ENCODE data around the gene RSPH9. TPM values are rescaled to one million over a fixed set of nuclear protein-coding genes. Genes with fewer than 3 reads are reported as not detected.
"Not testable (repeated sequence)": the region's sequence is repeated elsewhere in the genome, so short reads cannot be mapped to it uniquely, and the experiment has no call there.

The RSPH9 gene
- total RNA-seq, 2 donors from 2014 or later: 0.19 to 0.23 TPM

DNA sequence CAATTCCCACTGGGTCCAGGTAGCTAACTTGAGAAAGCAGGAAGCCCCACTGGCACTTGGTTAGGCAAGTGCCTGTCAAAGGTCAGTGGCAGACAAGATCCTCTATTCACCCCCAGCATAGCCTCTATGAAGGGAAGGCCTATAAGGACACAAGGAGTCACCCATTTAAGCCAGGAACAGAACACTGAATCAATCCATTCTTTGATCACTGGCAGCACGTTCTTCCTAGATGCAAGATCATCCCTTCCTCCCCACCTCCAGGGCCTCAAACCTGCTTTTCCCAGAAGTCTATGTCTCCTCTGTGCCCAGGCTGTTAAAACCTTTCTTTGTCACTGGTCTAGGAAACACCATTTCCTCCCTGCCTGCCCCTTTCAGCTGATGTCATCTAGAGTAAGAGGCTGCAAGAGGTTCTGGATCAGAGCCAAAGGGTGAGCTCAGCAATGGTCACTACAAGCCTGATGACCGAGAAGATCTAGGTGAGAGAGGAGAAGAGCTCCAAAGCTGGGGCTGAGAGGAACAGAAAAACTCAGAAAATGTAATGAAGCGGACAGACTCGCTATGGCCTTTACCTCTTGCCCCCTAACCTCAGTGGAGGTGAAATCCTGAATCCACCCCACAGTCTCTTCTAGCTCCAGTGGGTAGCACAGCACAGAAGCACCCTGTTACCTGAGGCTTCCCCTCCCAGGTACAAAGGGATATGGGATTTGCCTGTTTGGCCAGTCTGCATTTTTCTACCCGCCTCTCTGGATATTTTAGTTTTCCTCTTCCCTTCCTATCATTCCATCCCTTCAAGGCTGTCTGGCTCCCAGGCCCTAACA lies 17.6 kb upstream of the RSPH9 start:
- peak; percentile 87 for DNase-seq (ENCODE audit: low spot score)
- intact Hi-C loops (cut with DNase I): loop anchor here in 1 of 2 donors (1.0 kb wide), 1 partner anchor 8 kb away; the partner anchor contains the start of gene MAD2L1BP

DNA sequence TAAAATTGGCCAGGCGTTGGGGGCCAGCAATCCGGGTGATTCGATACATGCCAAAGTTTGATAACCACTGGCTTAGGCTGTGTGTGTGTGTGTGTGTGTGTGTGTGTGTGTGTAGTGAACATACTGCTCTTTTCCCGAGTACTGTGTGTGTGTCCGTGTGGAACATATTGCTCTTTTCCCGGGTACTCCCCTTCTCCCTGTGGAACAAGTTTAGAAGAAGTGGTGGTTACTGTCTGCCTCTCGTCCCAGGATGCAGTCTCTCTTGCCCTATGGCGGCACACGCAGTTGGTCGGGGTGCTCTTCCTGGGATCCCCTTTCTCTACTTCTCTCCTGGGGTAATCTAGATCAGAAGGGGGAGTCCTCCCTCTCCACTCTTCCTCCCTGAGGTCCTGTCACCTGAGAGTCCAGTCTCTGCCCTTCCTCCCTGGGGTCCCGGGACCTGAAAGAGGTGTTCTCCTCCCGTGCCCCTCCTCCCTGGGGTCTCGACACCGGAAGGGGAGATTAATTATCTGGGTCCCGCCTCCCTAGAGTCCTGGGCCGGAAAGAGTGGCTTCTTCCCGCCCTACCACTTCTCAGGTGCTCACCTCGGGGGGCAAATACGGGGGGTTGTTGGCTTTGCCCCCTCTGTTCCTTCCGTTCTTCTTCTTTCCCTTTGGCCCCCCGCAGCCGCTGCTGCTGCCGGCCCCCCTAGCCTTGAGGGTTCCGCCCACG lies 16.3 kb upstream of the RSPH9 start:
- DNase-seq (ENCODE audit: low spot score): no peak
- intact Hi-C loops (cut with DNase I): no loop called here

DNA sequence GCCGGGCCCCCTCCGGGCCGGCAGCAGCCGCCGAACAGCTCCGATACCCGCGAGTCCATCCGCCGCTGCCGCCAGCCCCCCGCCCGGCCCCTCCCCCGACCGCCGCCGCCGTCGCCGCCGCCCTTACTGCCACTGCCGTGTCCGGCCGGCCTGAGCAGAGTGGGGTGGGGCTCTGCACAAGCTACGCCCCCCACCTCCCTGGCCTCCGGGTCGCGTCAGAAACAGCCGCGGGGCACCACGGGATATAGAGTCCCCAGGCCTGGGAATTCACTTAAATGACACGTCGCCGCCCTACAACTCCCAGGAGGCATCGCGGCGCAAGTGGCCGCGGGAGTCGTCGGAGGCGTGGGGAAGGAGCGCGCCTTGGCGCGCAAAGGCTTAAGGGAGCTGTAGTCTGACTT lies 15.7 kb upstream of the RSPH9 start, which contains the start of gene GTPBP2:
Gene GTPBP2 (minus strand): TSS at position 161 of the 401 bp plus-strand sequence. CDS start 102 bp downstream, at position 59.
- intact Hi-C loops (cut with DNase I): no loop called here
- peak; percentile 100 for DNase-seq (ENCODE audit: low spot score)

DNA sequence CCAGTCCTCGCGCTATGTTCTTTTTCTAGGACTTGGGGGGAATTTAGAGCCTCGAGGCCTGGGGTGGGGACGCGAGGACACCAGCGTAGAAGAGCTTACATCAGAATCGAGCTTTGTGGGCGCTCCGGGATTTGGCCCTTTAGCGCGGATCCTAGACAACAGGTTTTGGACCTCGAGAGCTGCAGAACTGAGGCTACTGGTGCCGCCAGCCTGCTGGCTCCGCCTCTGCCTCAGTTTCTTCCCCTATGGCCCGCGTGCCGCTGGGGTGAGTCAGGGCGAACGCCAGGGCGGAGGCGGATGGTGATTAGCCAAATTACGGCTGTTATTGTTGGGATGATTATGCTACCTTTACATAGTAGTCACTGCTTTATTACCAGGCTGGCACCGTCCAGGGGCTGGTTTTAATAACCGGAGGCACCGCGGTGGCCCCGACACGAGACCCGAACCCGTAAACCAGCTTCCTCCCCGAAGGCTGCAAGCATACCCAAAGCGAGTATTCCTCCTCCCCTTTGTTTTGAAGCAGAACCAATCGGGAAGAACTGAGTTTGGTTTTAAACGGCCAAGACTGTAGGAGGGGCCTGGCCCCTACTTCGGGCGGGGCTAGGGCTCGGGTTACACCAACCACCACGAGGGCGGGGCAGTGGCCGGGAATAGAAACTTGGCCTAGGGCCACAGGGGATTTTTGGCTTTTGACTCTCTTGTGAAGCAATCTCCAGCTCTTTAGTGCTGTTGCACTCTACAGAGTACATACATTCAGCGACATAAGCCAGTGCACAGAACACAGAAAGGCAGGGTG lies 15.1 kb upstream of the RSPH9 start:
- peak; percentile 97 for DNase-seq (ENCODE audit: low spot score)
- intact Hi-C loops (cut with DNase I): no loop called here

DNA sequence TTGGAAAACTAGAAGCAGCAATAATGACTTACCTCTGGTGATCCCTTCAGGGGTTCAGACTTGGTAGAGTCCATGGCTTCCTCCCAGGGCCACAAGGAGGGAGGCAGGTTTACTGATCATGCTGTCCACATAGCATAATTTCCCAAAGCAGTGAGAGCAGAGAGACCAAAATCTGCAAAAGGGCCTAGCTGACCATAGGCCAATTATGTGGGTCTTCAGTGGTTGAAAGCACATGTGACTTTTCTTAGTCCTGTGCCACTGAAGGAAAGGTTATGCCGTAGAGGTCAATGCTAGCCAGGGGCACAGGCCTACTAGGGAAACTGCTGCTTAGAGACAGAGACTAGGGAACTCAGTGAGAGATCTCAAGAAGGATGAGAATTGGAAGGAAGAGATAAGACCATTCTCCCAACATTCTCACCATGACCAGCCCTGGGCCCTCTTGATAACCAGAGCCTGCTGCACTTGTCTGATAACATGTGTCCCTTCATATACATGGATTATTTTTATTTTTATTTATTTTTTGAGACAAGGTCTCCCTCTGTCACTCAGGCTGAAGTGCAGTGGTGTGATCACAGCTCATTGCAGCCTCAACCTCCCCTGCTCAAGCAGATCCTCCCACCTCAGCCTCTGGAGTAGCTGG lies 13.7 kb upstream of the RSPH9 start:
- peak; percentile 41 for DNase-seq (ENCODE audit: low spot score)
- intact Hi-C loops (cut with DNase I): no loop called here

DNA sequence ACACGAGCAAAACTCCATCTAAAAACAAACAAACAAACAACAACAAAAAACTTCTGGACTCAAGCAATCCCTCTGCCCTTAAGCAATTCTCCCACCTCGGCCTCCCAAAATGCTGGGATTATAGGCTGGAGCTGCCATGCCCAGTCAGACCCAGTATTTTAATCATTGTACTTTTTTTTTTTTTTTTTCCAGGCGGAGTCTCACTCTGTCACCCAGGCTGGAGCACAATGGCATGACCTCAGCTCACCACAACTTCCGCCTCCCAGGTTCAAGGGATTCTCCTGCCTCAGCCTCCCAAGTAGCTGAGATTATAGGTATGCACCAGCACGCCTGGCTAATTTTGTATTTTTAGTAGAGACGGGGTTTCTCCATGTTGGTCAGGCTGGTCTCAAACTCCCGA lies 11.8 kb upstream of the RSPH9 start:
- DNase-seq (ENCODE audit: low spot score): peak; percentile 7
- intact Hi-C loops (cut with DNase I): not testable (repeated sequence)

DNA sequence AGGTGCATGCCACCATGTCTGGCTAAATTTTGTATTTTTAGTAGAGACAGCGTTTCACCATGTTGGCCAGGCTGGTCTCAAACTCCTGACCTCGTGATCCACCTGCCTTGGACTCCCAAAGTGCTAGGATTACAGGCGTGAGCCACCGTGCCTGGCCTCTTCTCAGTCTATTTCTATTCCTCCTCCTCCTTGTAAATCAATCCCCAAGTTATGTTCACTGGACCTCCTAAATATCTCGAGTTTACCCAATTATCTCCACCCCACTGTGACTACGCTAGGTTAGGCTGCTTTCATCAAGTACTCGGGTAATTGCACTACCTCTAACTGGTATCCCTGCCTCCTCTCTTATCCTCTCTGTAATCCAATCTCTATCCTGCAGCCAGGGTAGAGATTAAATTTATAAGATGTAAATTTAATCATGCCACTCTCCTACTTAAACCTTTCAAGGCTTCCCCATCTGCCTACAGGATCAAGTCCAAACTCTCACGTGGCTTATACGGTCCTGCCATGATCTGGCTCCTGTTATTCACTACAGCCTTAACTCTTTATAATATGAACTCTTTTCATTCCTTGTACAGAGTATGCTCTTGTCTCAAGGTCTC lies 10.0 kb upstream of the RSPH9 start:
- no peak for DNase-seq (ENCODE audit: low spot score)
- intact Hi-C loops (cut with DNase I): loop anchor here in 1 of 2 donors (1.0 to 5.0 kb wide), 2 partner anchors 8 to 1193 kb away; no protein-coding TSS in a partner anchor

DNA sequence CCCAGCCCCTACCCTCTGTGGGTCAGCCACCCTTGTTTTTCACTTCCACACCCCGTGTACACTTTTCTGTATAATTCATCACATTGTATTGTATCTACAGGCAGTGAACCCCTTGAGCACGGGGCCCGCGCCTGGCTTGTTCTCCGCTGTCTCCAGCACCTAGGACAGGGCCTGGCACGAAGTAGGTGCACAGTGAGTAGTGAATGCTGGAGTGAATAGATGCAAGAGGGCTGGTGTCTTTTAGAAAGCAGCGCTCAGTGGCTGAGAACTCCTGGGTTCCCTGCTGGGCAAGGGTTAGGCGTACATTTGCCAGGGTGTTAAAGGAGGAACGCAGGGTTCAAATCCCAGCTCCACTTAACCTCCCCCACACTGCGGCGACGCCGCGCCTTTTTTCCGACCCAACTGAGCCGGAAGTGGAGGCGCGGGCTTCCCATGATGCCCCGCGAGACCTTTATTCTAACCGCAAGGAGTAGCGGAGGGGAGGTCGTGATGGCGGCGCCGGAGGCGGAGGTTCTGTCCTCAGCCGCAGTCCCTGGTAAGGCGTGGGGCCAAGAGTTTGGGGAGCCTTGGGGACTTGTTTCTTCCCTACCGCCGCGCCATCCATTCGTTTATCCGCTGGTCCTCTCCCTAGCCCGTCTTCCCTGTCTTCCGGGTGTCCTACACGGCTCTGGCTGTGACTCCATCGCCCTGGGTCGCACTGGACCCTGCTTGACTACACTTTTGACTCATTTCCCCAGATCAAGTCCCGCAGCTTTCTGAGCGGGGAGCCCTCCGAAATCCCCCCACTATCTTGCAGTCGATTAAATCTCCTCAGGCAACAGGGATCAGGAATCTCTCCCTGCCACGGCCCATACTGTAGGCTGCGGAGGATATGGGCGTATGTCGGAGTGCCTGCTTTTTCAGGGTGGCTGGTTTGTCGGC lies 9.2 kb upstream of the RSPH9 start, which contains the start of gene MAD2L1BP:
Gene MAD2L1BP (plus strand): TSS at position 454 of the 921 bp plus-strand sequence. CDS start 36 bp downstream, at position 490.
- intact Hi-C loops (cut with DNase I): loop anchor here in 1 of 2 donors (1.0 to 5.0 kb wide), 2 partner anchors 8 to 1193 kb away; no protein-coding TSS in a partner anchor
- DNase-seq (ENCODE audit: low spot score): peak; percentile 95

DNA sequence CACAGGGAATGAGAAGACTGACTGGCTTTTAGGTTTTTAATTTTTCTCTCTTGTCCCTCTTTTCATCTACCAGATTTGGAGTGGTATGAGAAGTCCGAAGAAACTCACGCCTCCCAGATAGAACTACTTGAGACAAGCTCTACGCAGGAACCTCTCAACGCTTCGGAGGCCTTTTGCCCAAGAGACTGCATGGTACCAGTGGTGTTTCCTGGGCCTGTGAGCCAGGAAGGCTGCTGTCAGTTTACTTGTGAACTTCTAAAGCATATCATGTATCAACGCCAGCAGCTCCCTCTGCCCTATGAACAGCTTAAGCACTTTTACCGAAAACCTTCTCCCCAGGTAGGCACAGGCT lies 8.6 kb upstream of the RSPH9 start:
- intact Hi-C loops (cut with DNase I): loop anchor here in 1 of 2 donors (5.0 kb wide), 1 partner anchor 1194 kb away; no protein-coding TSS in a partner anchor
- DNase-seq (ENCODE audit: low spot score): no peak

DNA sequence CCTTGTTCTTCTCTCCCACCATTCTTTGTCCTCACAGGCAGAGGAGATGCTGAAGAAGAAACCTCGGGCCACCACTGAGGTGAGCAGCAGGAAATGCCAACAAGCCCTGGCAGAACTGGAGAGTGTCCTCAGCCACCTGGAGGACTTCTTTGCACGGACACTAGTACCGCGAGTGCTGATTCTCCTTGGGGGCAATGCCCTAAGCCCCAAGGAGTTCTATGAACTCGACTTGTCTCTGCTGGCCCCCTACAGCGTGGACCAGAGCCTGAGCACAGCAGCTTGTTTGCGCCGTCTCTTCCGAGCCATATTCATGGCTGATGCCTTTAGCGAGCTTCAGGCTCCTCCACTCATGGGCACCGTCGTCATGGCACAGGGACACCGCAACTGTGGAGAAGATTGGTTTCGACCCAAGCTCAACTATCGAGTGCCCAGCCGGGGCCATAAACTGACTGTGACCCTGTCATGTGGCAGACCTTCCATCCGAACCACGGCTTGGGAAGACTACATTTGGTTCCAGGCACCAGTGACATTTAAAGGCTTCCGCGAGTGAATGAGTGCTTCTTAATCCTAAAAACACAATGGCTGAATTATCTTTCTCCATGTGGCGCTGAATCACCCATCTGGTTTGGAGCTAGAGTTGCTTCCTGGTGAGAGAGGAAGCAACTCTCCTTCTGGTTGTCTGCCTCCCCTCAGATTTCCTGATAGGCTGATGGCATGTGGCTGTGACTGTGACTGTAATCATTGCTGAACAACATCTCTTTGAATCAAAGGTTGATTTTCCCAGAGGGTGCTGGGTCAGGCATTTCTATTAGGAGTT lies 4.6 kb upstream of the RSPH9 start:
- intact Hi-C loops (cut with DNase I): loop anchor here in 1 of 2 donors (5.0 kb wide), 1 partner anchor 1198 kb away; no protein-coding TSS in a partner anchor
- no peak for DNase-seq (ENCODE audit: low spot score)

DNA sequence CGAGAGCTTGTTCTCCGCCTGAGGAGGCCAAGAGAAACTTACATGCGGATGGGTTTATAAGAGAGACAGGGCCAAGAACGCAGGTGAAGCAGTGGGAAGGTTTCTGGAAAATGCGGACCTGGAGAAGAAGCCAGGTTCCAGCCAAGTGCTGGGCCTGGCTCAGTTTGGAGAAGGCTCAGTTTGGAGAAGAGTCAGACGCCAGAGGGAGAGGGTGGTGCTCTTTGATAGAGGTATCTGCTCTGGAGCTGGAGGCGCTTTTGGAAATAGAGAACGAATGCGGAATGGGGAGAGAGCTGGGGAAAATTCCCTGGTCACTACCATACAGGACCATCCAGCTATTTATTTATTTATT lies 753 bp downstream of the RSPH9 start:
- intact Hi-C loops (cut with DNase I): no loop called here

DNA sequence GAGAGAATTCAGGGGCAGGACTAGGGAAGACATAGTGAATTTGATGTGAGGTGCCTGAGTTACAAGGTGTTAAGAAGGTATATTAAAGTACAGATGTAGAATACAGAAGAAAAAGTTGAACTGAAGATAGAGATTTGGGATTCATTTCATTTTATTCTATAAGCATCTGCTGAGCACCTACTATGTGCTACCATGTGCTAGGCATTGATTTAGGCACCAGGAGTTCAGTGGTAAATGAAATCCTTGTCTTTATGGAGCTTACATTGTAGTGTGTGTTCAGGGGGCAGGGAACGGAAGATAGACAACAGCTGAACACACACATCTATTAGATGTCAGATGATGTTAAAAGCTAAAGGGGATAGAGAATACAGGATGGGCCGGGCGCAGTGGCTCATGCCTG lies 2.8 kb downstream of the RSPH9 start:
- DNase-seq (ENCODE audit: low spot score): no peak
- intact Hi-C loops (cut with DNase I): no loop called here

More for the DNA sequence above, 753 bp downstream of the RSPH9 start:
- DNase-seq (ENCODE audit: low spot score): no peak

DNA sequence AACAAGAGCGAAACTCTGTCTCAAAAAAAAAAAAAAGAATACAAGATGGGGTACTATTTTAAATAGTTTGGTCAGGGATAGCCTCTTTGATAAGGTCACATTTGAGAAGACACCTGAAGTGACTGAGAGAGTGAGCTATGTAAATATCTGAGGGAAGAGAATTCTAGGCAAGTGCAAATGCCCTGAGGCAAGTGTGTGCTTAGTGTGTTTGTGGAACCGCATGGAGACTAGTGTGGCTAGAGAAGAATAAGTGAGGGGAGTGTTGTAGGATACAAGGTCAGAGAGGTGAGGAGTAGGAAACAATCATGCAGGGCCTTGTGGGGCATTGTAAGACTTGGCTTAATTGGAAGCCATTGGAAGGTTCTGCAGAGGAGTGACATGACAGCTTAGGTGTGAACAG lies 3.4 kb downstream of the RSPH9 start:
- intact Hi-C loops (cut with DNase I): no loop called here
- no peak for DNase-seq (ENCODE audit: low spot score)

DNA sequence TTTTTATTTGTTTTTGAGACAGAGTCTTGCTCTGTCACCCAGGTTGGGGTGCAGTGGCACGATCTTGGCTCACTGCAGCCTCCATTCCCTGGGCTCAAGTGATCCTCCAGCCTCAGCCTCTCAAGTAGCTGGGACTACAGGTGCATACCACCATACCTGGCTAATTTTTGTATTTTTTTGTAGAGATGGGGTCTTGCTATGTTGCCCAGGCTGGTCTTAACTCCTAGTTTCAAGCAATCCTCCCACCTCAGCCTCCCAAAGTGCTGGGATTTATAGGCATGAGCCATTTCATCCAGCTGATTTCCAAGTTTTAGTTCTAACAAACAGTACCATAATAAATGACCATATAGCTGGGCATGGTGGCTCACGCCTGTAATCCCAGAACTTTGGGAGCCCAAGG lies 8.0 kb downstream of the RSPH9 start:
- intact Hi-C loops (cut with DNase I); DNase-seq (ENCODE audit: low spot score): not testable (repeated sequence)

DNA sequence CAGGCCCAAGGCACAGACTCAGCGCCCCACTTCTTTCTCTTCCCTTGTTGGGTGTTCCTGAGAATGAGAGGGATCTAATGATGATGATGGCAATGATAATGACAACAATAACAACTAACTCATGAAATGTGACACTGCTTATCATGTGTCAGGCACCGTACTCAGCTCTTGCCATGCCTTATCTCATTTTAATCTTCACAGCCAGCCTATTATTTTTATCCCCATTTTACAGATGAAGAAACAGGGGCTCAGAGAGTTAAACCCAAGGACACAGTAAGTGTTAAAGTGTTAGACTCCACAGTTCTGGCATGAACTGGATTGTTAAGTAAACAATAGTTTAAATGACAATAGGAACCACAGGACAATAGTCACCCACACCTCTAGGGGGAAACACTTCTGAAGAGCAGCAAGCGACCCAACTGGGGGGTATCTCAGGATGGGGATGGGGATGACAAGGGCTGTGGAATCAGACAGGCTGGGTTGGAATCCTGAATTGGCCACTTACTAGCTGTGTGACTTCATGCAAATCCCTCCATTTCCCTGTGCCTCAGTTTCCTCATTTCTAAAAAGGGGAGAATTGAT lies 12.5 kb downstream of the RSPH9 start:
- intact Hi-C loops (cut with DNase I): no loop called here
- no peak for DNase-seq (ENCODE audit: low spot score)

DNA sequence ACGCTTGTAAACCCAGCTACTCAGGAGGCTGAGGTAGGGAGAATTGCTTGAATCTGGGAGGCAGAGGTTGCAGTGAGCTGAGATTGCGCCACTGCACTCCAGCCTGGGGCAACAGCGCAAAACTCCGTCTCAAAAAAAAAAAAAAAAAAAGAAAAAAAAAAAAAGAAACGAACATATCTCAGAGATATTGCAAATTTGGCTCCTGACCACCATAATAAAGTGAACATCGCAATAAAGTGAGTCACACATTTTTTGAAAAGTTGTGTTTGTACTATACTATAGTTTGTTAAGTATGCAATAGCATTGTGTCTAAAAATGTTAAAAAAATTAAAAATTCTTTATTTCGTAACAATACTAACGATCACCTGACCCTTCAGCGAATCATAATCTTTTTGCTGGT lies 13.3 kb downstream of the RSPH9 start:
- no peak for DNase-seq (ENCODE audit: low spot score)
- intact Hi-C loops (cut with DNase I): no loop called here

Measured in posterior vena cava (tissue), 2 donors.